Measurements from ENCODE around the gene ANO1.
"Not testable (repeated sequence)": the region's sequence is repeated elsewhere in the genome, so short reads cannot be mapped to it uniquely, and the experiment has no call there.

The ANO1 gene

GRCh38 chr11:70180906-70181305 is 102.8 kb downstream of the ANO1 start:
- FAIRE-seq (no peak), DNase-seq (ENCODE audit: extremely low spot score, insufficient read length, low read depth) (no peak)

GRCh38 chr11:70182266-70182665 is 104.1 kb downstream of the ANO1 start:
- no peak for FAIRE-seq
- DNase-seq (ENCODE audit: extremely low spot score, insufficient read length, low read depth), result no peak

GRCh38 chr11:70183032-70183431 is 104.9 kb downstream of the ANO1 start:
- DNase-seq (ENCODE audit: extremely low spot score, insufficient read length, low read depth), result no peak
- FAIRE-seq, result no peak

- DNase-seq (ENCODE audit: extremely low spot score, insufficient read length, low read depth), result no peak
- FAIRE-seq, result no peak
Measured at GRCh38 chr11:70183483-70184176, 105.5 kb downstream of the ANO1 start.

GRCh38 chr11:70184396-70184795 is 106.3 kb downstream of the ANO1 start:
- FAIRE-seq (no peak), DNase-seq (ENCODE audit: extremely low spot score, insufficient read length, low read depth) (no peak)

- FAIRE-seq (no peak), DNase-seq (ENCODE audit: extremely low spot score, insufficient read length, low read depth) (no peak)
Measured at GRCh38 chr11:70185348-70186055, 107.4 kb downstream of the ANO1 start.

- no peak for FAIRE-seq
Measured at GRCh38 chr11:70186420-70186819, 108.3 kb downstream of the ANO1 start.

GRCh38 chr11:70186936-70187335 is 108.8 kb downstream of the ANO1 start:
- no peak for FAIRE-seq
- DNase-seq (ENCODE audit: extremely low spot score, insufficient read length, low read depth), result no peak

More at GRCh38 chr11:70186420-70186819, 108.3 kb downstream of the ANO1 start:
- no peak for DNase-seq (ENCODE audit: extremely low spot score, insufficient read length, low read depth)

- DNase-seq (ENCODE audit: extremely low spot score, insufficient read length, low read depth), result no peak
- FAIRE-seq, result no peak
Measured at GRCh38 chr11:70187771-70188170, 109.7 kb downstream of the ANO1 start.

- no peak for DNase-seq (ENCODE audit: extremely low spot score, insufficient read length, low read depth)
- no peak for FAIRE-seq
Measured at GRCh38 chr11:70189622-70190021, 111.5 kb downstream of the ANO1 start.

GRCh38 chr11:70191495-70192140 is 113.5 kb downstream of the ANO1 start:
- DNase-seq (ENCODE audit: extremely low spot score, insufficient read length, low read depth), result no peak
- FAIRE-seq, result no peak

- DNase-seq (ENCODE audit: extremely low spot score, insufficient read length, low read depth) (no peak), FAIRE-seq (no peak)
Measured at GRCh38 chr11:70192666-70193410, 114.7 kb downstream of the ANO1 start.

- no peak for FAIRE-seq
- no peak for DNase-seq (ENCODE audit: extremely low spot score, insufficient read length, low read depth)
Measured at GRCh38 chr11:70193411-70194292, 115.5 kb downstream of the ANO1 start.

- FAIRE-seq (no peak), DNase-seq (ENCODE audit: extremely low spot score, insufficient read length, low read depth) (no peak)
Measured at GRCh38 chr11:70194792-70195791, 117.0 kb downstream of the ANO1 start.

GRCh38 chr11:70200212-70200844 is 122.2 kb downstream of the ANO1 start:
- DNase-seq (ENCODE audit: extremely low spot score, insufficient read length, low read depth), result no peak
- no peak for FAIRE-seq

- not testable (repeated sequence) for DNase-seq (ENCODE audit: extremely low spot score, insufficient read length, low read depth); FAIRE-seq
Measured at GRCh38 chr11:70201047-70201446, 122.9 kb downstream of the ANO1 start.

GRCh38 chr11:70201882-70202861 is 124.1 kb downstream of the ANO1 start:
- DNase-seq (ENCODE audit: extremely low spot score, insufficient read length, low read depth), result no peak
- FAIRE-seq, result no peak
